HCT116 (cell line): Measurements from ENCODE around the gene ACOT11.

Experiments
- EZH2 ChIP-seq: fragments of 200-600 bp; sonication (generic); IDR thresholded peaks from 2 replicates; pipeline ENCODE4 v1.6.1; 2017; ENCODE audit warnings: antibody characterized with exemption, mixed run types
- POLR2A ChIP-seq: IDR thresholded peaks from 2 replicates; pipeline ENCODE4 v1.7.0; 2011; ENCODE audit warnings: borderline replicate concordance; ENCODE audit not compliant: insufficient read depth, insufficient read length; ENCODE audit errors: extremely low read depth
- POLR2AphosphoS5 ChIP-seq: IDR thresholded peaks from 2 replicates; pipeline ENCODE4 v1.6.1; 2011; ENCODE audit warnings: mild to moderate bottlenecking, low read depth, low read length, moderate library complexity
- TCF7L2 ChIP-seq: IDR thresholded peaks from 2 replicates; pipeline ENCODE4 v1.7.0; 2011; ENCODE audit warnings: borderline replicate concordance, inconsistent platforms; ENCODE audit not compliant: insufficient read depth, insufficient read length; ENCODE audit errors: extremely low read depth
- YY1 ChIP-seq: IDR thresholded peaks from 2 replicates; pipeline ENCODE4 v1.6.1; 2011; ENCODE audit warnings: low read length, low read depth, moderate library complexity, mild to moderate bottlenecking; ENCODE audit not compliant: insufficient replicate concordance; ENCODE audit errors: extremely low read depth
- TF ChIP-seq, protein P1 (sequence below): IDR thresholded peaks from 2 replicates; pipeline ENCODE4 v1.6.1; 2012
- TF ChIP-seq, protein P2 (sequence below), 3 experiments: fragments of 200-600 bp in 1 of 3; sonication (generic) in 1 of 3; IDR thresholded peaks in 2 of 3; conservative IDR thresholded peaks in 1 of 3; 2 replicates each; pipeline ENCODE4 v1.5.1; 2012 to 2017; ENCODE audit warnings: low read depth in 2 of 3, low read length in 2 of 3, antibody characterized with exemption in 1 of 3, borderline replicate concordance in 1 of 3, control low read depth in 1 of 3, mild to moderate bottlenecking in 1 of 3, mixed read lengths in 1 of 3, mixed run types in 1 of 3, moderate library complexity in 1 of 3; ENCODE audit not compliant: insufficient read depth in 1 of 3

DNA sequence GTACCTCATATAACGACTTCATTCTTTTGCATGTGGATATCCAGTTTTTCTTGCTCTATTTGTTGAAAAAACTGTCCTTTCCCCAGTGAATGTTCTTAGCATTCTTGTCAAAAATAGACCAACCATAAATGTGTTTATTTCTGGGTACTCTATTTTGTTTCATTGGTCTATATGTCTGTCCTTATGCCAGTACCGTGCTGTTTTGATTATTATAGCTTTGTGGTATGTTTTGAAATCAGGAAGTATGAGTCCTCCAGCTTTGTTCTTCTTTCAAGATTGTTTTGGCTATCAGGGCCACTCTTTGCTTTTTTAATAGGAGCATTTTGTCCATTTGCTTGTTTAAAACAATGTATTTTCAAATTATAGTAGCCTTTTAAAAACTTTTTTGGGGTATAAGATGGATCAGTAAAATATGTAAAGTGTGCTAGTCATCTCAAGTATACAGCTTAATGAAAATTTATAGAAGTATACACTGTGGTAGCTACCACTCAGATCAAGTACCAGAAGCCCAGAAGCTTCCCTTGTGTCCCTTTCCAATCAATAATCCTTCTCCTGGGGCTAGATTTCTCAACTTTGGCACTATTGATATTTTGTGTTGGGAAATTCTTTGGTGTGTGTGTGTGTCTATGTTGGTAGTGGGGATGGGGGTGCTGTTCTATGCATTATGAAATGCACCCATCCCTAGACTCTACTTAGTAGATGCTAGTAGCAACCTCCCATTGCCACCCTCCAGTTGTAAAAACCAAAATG, 110.3 kb downstream of the ACOT11 start:
- TF ChIP-seq, protein P1, sequence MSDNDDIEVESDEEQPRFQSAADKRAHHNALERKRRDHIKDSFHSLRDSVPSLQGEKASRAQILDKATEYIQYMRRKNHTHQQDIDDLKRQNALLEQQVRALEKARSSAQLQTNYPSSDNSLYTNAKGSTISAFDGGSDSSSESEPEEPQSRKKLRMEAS: no peak
- TF ChIP-seq, protein P2, sequence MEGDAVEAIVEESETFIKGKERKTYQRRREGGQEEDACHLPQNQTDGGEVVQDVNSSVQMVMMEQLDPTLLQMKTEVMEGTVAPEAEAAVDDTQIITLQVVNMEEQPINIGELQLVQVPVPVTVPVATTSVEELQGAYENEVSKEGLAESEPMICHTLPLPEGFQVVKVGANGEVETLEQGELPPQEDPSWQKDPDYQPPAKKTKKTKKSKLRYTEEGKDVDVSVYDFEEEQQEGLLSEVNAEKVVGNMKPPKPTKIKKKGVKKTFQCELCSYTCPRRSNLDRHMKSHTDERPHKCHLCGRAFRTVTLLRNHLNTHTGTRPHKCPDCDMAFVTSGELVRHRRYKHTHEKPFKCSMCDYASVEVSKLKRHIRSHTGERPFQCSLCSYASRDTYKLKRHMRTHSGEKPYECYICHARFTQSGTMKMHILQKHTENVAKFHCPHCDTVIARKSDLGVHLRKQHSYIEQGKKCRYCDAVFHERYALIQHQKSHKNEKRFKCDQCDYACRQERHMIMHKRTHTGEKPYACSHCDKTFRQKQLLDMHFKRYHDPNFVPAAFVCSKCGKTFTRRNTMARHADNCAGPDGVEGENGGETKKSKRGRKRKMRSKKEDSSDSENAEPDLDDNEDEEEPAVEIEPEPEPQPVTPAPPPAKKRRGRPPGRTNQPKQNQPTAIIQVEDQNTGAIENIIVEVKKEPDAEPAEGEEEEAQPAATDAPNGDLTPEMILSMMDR (IDR thresholded peaks at IDR 0.05 in 2 of 3, conservative IDR thresholded peaks at IDR 0.05 in 1 of 3; ENCODE audit: borderline replicate concordance in 1 of 3, insufficient read depth in 1 of 3, low read depth in 2 of 3, low read length in 2 of 3): no peak
- TF ChIP-seq POLR2A (no peak), POLR2AphosphoS5 (no peak), YY1 (no peak), TCF7L2 (no peak), EZH2 (no peak)
